HG03060 (cell line): ENCODE measurements around the gene ABCC4.

Source experiments
- ATAC-seq: cut with Tn5 transposase; IDR thresholded peaks from one replicate; pipeline ENCODE4 v1.9.1; 2021; ENCODE audit warnings: low read depth, moderate number of reproducible peaks; ENCODE audit not compliant: unreplicated experiment

The ABCC4 gene, protein sequence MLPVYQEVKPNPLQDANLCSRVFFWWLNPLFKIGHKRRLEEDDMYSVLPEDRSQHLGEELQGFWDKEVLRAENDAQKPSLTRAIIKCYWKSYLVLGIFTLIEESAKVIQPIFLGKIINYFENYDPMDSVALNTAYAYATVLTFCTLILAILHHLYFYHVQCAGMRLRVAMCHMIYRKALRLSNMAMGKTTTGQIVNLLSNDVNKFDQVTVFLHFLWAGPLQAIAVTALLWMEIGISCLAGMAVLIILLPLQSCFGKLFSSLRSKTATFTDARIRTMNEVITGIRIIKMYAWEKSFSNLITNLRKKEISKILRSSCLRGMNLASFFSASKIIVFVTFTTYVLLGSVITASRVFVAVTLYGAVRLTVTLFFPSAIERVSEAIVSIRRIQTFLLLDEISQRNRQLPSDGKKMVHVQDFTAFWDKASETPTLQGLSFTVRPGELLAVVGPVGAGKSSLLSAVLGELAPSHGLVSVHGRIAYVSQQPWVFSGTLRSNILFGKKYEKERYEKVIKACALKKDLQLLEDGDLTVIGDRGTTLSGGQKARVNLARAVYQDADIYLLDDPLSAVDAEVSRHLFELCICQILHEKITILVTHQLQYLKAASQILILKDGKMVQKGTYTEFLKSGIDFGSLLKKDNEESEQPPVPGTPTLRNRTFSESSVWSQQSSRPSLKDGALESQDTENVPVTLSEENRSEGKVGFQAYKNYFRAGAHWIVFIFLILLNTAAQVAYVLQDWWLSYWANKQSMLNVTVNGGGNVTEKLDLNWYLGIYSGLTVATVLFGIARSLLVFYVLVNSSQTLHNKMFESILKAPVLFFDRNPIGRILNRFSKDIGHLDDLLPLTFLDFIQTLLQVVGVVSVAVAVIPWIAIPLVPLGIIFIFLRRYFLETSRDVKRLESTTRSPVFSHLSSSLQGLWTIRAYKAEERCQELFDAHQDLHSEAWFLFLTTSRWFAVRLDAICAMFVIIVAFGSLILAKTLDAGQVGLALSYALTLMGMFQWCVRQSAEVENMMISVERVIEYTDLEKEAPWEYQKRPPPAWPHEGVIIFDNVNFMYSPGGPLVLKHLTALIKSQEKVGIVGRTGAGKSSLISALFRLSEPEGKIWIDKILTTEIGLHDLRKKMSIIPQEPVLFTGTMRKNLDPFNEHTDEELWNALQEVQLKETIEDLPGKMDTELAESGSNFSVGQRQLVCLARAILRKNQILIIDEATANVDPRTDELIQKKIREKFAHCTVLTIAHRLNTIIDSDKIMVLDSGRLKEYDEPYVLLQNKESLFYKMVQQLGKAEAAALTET (N-terminal part only)

DNA sequence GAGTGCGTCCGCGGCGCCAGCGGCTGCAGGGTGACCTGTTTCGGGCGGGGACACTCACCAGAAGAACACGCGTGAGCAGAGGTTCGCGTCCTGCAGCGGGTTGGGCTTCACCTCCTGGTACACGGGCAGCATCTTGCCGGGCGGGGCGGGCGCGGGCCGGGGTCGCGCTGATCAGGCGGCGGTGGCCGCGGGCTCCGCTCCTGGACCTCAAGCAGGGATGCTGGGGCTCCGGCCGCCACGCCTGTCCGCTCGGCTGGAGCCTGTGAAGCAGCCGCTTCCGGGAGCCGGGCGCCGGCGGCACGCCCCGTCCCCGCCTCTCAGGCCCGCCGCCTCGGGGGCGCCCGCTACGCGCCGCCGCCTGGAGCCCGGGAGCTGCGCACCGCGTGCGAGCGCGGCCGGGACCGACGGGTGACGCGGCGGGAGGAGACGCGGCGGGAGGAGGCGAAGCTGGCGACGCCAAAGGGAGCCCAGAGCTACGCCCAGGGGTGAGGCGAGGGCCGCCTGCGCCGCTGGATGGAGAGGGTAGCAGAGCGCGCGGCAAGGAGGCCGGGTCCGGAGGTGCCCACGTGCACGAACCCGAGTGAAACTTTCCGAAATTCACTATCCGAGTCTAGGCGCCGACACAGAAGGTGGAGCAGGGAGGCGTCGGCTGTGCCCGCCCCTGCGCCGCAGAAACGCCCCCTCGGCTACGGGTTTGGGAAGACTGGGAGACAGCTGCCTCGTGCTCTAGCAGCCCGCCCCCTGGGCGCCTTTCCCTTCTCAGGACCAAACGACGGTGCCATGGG is at the start of gene ABCC4:
ABCC4 (minus strand) TSS at position 269 of the 785 bp plus-strand sequence; CDS start at position 132, 137 bp downstream.
- peak; percentile 45 for ATAC-seq

DNA sequence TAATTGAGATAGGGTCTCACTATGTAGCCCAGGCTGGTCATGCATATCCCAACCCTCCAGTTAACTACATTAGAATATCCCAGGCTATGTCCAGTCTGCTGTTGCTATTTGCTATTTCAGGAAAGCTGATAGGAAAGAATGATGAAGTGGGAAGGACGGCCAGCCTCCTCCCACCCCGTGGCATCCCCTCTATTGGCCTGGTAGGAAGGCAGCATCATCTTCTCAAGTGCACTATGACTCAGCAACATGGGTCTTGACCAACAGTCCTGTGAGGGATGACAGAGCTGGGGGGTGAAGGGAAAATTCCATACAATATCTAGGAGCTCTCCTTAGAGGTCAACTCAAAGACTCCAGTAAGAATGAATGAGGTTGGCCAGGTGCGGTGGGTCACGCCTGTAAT is 48.0 kb upstream of the ABCC4 start:
- ATAC-seq: no peak

DNA sequence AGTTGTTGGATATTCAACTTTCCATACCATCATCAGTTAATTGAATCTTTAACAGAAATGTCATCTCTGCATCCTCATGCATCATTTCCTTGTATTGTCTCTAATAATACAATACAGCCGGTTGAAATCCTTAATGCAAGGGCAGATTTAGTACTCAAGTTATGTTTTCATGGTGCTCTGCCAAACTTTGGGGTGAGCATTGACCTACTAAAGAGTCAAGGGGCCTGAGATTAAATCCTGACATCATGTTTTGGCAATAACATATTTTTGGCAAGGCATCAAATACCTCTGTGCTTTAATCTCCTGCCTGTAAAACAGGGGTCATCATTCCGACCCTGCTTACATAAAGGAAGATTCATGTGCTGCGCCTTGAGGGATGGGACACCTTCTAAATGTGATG is 42.7 kb upstream of the ABCC4 start:
- no peak for ATAC-seq

DNA sequence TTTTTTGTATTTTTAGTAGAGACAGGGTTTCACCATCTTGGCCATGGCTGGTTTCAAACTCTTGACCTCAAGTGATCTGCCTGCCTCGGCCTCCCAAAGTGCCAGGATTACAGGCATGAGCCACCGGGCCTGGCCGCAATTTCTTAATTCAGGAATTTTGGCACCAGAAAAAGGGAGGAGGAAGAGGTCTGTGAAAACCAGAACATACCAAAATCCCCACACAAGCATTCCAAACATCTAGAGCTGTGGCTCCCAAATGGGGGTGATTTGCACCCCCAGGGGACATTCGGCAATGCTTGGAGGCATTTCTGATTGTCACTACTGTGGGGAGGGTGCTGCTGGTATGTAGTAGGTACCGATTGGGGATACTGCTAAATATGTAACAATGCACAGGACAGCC is 40.2 kb upstream of the ABCC4 start:
- no peak for ATAC-seq

DNA sequence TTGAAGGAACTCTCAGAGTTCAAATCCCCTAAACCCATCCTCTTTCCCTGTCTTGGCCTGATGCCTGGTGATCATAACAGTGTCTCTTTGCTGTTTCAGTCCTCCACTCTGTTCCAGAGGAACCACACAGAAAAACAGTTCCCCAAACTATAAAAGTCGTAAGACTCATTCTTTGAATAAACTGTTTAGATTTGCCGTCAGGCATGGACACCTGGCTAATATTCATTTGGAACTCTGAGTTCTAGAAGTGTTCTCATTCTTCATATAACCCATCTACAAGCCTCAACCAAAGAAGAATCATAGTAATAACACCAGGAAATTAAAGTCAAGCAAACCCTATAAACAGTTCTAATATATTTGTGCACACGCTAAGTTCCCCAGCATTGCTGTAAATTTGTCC is 37.7 kb upstream of the ABCC4 start:
- ATAC-seq: no peak

DNA sequence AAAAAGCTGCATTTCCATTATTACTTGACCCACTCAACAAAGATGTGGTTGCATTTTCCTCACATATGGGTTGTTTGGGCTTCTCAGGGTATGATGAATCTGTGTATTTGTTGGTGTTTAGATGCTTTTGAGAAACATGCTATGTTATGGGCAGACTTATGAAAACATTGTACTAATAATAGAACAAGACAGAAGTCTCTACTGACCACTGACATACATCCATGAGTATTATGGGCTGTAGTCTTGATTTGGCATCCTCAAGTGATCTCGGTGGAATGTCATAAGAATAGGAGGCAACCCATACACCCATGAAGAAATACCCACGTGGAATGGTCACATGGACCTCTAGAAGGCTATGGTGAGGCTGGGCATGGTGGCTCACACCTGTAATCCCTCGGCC is 36.3 kb upstream of the ABCC4 start:
- ATAC-seq: no peak

DNA sequence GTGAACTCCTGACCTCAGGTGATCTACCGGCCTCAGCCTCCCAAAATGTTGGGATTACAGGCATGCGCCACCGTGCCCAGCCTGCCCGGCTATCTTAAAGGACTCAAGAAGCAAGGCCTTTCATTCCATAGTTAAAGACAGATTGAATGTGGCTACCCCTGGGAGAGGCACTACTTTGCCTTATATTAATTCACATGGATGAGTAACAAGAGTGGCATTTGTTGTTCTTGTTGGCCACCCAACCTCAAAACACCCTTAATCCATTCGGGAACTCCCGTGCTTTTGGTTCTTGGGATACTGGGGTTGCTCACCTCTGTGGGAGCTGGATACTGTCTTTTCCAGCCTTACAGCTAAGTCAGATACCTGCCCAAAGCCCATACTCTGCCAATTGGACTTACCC is 34.4 kb upstream of the ABCC4 start:
- no peak for ATAC-seq

DNA sequence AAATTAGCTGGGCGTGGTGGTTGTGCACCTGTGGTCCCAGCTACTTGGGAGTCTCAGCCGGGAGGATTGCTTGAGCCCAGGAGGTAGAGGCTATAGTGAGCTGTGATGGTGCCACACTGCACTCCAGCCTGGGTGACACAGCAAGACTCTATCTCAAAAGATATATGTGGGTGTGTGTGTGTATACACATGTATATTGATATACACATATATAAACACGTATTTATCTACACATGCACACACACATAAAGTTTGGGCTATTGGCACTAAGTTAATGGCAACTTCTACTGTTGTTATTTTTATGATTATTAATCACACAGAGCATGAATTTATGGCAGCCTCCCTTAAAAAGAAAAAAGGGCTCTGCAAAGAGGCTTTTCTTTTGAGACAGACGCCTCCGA is 27.1 kb upstream of the ABCC4 start:
- ATAC-seq: no peak

DNA sequence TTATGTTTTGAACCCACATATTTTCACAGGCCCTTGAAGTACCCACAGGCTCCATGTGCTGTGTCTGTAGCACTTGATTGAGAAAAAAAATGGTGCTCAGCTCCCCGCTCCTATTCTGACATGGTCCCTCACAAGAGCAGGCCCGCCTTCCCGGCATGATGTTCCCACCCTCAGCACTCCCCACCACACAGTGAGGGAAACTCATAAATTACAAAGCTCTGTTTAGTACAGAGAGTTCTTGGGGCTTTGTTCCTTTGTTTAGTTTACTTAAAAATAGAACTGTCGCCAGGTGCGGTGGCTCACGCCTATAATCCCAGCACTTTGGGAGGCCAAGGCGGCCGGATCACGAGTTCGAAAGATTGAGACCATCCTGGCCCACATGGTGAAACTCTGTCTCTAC is 25.9 kb upstream of the ABCC4 start:
- ATAC-seq: no peak

DNA sequence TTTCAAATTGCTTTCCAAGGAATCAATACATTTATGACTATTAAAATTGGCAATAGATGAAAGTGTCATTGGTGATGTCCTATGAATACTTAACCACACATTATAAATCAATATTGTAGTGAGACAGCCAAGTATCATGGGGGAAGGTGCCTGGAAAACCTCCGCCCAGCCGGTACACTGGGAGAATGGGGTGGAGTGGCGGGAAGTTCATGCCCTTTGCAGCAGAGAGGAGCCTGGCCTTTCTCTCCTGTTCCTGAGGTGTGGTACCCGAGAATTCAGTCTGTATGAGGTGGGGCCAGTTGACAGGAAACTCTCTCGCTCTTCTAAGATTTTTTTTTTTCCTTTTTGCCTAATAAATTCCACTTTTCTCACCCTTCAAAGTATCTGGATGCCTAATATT is 25.4 kb upstream of the ABCC4 start:
- no peak for ATAC-seq

DNA sequence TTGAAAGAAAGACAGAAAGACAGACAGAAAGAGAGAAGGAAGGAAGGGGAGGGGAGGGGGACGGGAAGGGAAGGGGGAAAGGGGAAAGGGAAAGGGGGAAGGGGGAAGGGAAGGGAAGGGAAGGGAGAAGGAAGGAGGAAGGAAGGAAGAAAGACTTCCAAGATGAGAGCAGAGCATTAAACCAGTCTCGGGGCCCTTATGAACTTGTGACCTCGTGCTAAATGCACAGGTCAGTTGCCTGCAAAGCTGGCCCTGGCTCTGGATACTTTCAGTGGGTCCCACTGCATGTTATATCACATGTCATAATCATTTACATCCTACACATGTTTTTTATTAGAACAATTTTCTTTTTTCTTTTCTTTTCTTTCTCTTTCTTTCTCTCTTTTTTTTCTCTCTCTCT is 24.2 kb upstream of the ABCC4 start:
- ATAC-seq: no peak

DNA sequence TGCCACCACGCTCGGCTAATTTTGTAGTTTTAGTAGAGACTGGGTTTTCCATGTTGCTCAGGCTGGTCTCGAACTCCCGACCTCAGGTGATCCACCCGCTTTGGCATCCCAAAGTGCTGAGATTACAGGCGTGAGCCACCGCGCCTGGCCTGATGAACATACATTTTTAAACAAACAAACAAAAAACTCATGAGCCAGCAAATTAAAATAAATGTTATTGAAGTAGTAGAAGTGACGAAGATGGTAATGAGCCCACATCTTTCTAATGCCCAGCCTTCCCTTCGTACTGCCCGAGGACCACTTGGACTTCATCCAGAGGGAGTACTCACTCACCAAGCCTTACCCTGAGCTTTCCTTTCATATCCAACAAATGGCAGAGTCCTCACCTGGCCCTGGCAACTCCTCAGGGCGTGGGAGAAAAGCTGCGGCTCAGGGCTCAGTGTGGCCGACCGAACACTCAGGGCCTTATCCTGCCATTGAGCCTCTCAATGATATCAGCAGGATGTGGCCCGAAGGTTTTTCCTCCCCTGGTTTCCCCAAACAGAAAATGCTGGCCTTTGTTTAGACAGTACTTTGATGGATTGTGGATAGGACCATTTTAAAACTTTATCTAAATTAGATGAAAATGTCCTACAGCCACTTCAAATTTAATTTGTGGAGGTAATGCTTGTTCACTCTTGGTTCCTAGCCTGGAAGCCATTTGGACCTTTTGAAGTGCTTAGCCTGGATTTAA is 22.8 kb upstream of the ABCC4 start:
- ATAC-seq: no peak

DNA sequence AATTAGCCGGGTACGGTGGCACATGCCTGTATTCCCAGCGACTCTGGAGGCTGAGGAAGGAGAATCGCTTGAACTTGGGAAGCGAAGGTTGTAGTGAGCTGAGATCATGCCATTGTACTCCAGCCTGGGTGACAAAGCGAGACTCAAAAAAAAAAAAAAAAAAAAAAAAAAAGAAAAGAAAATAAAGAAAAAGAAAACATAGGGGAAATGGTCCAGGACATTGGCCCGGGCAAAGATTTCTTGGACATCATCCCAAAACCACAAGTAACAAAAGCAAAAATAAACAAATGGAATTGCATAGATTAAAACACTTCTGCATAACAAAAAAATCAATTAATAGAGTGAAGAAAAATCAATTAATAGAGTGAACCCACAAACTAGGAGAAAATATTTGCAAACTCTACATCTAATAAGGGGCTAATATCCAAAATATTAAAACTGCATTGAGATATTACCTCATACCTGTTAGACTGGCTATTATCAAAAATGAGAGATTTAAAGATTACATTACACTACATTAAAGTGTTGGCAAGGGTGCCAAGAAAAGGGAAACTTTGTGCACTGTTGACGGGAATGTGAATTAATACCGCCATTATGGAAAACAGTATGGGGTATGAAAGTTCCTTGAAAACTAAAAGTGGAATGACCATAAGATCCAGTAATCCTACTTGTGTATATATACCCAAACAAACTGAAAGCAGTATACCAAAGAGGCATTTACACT is 18.5 kb upstream of the ABCC4 start:
- no peak for ATAC-seq

DNA sequence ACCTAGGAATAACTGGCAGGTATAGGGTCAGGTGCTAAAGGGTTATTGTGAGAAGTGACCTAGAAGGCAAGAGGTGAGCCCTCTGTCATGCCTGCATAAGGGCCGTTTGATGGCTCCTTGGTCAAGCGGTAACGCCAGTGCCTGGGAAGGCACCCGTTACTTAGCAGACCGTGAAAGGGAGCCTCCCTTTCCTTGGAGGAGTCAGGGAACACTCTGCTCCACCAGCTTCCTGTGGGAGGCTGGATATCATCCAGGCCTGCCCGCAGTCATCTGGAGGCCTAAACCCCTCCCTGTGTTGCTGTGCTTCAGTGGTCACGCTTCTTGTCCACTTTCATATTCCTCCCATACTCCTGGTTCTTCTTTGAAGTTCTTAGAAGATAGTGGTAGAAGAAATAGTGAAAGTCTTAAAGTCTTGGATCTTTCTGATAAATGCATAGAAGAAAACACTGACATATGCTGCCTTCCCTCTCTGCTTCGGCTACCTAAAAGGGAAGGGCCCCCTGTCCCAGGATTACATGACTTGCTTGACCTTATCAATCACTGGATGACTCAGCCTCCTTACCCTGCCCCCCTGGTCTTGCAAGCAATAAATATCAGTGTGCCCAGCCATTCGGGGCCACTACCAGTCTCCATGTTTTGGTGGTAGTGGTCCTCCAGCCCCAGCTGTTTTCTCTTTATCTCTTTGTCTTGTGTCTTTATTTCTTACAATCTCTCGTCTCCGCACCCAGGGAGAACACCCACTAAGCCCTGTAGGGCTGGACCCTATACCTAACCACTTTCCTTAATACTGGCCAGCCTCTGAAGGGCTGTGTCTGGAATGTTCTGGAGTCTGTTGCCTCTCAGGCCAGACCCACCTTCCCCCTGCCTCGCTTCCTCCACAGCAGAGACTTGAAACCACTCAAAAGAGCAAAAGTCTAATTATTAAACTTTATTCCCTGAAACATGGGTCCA is 16.1 kb upstream of the ABCC4 start:
- ATAC-seq: no peak

DNA sequence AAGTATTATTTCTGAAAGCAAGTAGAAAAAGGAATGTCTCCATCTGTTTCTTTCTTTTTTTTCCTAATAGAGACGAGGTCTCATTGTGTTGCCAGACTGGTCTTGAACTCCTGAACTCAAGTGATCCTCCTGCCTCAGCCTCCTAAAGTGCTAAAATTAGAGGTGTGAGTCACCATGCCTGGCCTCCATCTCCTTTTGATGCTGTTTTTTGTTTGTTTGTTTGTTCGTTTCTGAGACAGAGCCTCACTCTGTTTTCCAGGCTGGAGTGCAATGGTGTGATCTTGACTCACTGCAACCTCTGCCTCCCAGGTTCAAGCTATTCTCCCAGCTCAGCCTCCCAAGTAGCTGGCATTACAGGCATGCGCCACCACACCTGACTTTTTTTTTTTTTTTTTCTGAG is 14.5 kb upstream of the ABCC4 start:
- ATAC-seq: no peak

DNA sequence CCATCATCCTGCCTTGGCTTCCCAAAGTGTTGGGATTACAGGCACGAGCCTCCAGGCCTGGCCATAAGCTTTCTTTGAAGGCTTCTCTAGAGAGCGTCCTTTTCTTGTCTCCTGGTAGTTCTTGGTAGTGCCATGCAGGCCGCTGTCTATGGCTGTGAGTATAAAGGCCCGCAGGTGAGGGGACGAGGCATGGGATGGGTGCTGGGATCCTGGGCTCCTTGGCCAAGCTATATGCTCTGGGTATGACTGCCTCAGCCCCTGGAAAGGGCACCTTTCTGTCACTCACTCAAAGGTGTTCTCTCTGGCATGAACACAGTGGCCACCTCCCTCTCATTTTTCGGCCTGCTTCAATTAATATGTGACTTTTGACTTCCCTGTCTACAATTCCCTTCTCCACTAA is 6.3 kb upstream of the ABCC4 start:
- no peak for ATAC-seq

DNA sequence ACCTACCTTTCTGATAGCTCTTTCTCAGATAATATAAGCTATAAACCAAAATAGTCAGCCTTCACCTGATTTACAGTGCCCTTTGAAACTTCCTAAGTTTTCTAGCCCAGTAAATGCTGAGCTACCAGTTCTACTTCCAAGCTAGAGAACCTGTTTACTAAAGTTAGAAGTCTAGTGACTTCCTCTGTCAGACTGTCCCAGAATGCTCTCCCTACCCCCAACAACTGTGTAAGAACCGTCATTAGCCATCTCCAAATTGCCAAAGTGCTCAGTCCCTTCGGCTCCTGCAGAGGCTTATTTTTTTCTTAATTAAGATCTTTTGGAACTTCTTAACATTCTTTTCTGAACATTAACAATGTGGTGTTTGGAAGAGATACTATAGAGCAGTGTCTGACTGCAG is 3.2 kb upstream of the ABCC4 start:
- ATAC-seq: no peak

DNA sequence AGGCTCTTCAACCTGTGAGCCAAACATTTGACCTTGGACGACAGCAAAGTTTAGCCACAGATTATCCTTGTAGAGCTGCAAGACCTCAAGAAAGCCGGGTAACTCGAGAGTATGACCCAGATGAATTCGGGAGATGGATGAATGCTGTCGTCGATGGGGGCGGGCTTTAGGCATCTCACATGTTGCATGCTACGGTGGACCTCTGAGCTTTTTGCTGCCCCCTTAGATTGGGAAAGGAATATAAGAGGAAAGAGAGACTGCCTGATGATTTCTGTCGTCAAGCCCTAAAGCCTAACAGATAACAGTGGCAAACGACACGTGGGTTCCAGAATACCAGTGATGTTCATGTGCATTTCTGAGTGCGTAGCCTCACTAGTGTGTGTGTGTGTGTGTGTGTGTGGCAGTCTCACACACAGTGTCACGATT is 730 bp upstream of the ABCC4 start:
- no peak for ATAC-seq
